ENCODE data around the gene HAGHL. TPM values are rescaled to one million over a fixed set of nuclear protein-coding genes. Genes with fewer than 3 reads are reported as not detected.
"Not testable (repeated sequence)": the region's sequence is repeated elsewhere in the genome, so short reads cannot be mapped to it uniquely, and the experiment has no call there.

Gene HAGHL
- polyA plus RNA-seq, 1 donor (not counting 4 experiments of a cell fraction or from before 2014, with no cell fraction given): 8.0 TPM

DNA sequence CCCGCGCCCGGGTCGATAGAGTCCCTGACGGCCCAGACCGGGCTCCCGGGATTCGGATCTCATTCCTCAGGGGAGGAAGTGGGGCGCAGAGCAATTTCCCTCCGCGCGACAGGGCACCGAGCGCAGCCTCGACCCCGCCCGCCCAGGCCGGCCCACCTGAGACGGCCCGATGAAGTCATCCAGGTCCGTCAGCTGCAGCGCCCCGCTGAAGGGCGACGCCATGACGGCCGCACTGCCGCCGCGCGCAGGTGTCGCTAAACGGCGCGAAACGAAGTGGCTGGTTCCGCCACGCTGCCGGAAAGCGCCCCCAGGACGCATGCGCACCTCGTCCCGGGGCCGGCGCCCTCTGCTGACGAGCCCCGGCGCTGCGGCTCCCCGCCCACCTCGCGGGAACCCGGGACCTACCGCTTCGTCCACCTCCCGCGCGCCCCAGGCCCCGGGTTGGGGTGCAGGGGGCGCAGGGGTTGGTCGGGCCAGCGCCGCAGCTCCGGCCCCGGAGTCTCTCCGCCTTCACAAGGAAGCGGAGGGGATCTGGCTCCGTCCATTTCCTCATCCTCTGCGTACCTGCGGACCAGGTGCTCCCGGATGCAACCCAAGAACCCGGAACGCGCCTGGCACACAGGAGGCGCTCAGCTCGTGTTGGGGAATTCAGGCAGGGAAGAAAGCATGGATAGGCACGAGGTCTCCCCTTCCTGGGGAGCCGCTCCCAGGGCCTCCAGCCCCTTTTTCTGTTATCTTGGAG is 14.0 kb downstream of the HAGHL start, which contains the start of gene CIAO3:
CIAO3 (minus strand) TSS at position 234 of the 742 bp plus-strand sequence; CDS start at position 222, 12 bp downstream.
- H3K4me2 ChIP-seq (ENCODE audit: control insufficient read depth, extremely low read depth, insufficient read depth, low read depth, low read length): peak within 1 kb of the TSS; percentile 89
- H3K79me2 ChIP-seq (ENCODE audit: control insufficient read depth, insufficient read depth, low read length): peaks cover 12% of the 10 kb centered on the region
- no peaks in the 10 kb centered on the region for H4K20me1 ChIP-seq (ENCODE audit: control insufficient read depth, extremely low read depth, insufficient read depth, low read length)
- dilution Hi-C loops (cut with MboI; ENCODE audit: extremely low pct_ligation_motif_present, low sequenced_read_pairs): no loop called here
- peak within 1 kb of the TSS; percentile 63 for H3K27ac ChIP-seq (ENCODE audit: control insufficient read depth, insufficient read depth, low read length)
- no peak for FAIRE-seq
- no peaks in the 10 kb centered on the region for H3K9me3 ChIP-seq (ENCODE audit: control insufficient read depth, low read depth, low read length)
- no peaks in the 10 kb centered on the region for H3K27me3 ChIP-seq (ENCODE audit: control insufficient read depth, extremely low read depth, insufficient read depth, low read length)
- peaks cover 11 to 14% of the 10 kb centered on the region in 2 experiments for H3K36me3 ChIP-seq (ENCODE audit: control insufficient read depth in 2 of 2, extremely low read depth in 1 of 2, insufficient read depth in 2 of 2, low read length in 2 of 2)
- peak within 1 kb of the TSS; percentile 83 for H3K9ac ChIP-seq (ENCODE audit: control insufficient read depth, extremely low read depth, insufficient read depth, low read length)
- TF ChIP-seq EZH2 (IDR thresholded peaks at IDR 0.05; ENCODE audit: low read length): no peak
- TF ChIP-seq, protein P1, sequence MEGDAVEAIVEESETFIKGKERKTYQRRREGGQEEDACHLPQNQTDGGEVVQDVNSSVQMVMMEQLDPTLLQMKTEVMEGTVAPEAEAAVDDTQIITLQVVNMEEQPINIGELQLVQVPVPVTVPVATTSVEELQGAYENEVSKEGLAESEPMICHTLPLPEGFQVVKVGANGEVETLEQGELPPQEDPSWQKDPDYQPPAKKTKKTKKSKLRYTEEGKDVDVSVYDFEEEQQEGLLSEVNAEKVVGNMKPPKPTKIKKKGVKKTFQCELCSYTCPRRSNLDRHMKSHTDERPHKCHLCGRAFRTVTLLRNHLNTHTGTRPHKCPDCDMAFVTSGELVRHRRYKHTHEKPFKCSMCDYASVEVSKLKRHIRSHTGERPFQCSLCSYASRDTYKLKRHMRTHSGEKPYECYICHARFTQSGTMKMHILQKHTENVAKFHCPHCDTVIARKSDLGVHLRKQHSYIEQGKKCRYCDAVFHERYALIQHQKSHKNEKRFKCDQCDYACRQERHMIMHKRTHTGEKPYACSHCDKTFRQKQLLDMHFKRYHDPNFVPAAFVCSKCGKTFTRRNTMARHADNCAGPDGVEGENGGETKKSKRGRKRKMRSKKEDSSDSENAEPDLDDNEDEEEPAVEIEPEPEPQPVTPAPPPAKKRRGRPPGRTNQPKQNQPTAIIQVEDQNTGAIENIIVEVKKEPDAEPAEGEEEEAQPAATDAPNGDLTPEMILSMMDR (optimal IDR thresholded peaks at IDR 0.05 in 1 of 3, IDR thresholded peaks at IDR 0.05 in 1 of 3, conservative IDR thresholded peaks at IDR 0.05 in 1 of 3; ENCODE audit: extremely low read depth in 1 of 3, insufficient read depth in 2 of 3, low read length in 3 of 3): peak; percentile 60 to 92 (median 82)
- H2AFZ ChIP-seq (ENCODE audit: control insufficient read depth, low read length): peak within 1 kb of the TSS; percentile 86
- H3K9me1 ChIP-seq (ENCODE audit: control insufficient read depth, extremely low read depth, insufficient read depth, low read length): no peaks in the 10 kb centered on the region
- no peak for DNase-seq (ENCODE audit: low read depth, low spot score)
- H3K4me3 ChIP-seq (ENCODE audit: control insufficient read depth in 2 of 3, extremely low read depth in 1 of 3, insufficient read depth in 2 of 3, low read depth in 1 of 3, low read length in 3 of 3): peak within 1 kb of the TSS; percentile 76 to 91 (median 88)
- peaks cover 17% of the 10 kb centered on the region for H3K4me1 ChIP-seq (ENCODE audit: control insufficient read depth, extremely low read depth, insufficient read depth, low read length)

DNA sequence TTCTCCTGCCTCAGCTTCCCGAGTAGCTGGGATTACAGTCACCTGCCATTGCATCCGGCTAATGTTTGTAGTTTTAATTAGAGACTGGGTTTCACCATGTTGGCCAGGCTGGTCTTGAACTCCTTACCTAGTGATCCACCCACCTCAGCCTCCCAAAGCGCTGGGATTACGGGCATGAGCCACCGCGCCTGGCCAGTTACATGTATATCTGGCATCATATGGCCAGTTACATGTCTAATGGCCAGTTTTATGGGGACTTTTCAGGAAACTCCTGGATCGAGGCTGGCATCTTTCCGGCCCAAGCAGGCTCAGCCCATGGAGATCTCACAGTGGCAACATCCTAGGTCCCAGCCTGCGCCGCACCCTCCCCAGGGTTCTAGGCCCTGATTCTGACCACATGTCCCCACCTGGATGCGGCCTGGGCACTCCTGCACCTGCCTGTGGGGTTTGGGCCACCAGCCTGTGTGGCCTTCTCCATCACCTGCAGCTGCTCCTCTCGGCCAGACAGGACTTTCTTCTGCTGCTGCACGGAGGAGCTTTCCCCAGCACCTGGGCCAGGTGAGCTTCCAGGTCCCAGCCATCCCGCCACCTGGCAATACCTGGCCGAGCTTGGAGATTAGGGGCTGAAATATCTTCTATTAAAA is 15.2 kb downstream of the HAGHL start:
- H4K20me1 ChIP-seq (ENCODE audit: control insufficient read depth, extremely low read depth, insufficient read depth, low read length): no peaks in the 10 kb centered on the region

DNA sequence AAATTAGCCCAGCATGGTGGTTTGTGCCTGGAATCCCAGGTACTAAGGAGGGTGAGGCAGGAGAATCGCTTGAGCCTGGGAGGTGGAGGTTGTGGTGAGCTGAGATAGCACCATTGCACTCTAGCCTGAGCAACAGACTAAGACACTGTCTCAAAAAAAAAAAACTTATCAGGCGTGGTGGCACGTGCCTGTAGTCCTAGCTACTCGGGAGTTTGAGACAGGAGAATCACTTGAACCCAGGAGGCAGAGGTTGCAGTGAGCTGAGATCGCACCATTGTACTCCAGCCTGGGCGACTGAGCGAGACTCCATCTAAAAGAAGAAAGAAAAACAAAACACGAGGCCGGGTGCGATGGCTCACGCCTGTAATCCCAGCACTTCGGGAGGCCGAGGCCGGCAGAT is 16.0 kb downstream of the HAGHL start:
- H3K9me3 ChIP-seq (ENCODE audit: control insufficient read depth, low read depth, low read length); H4K20me1 ChIP-seq (ENCODE audit: control insufficient read depth, extremely low read depth, insufficient read depth, low read length); FAIRE-seq; DNase-seq (ENCODE audit: low read depth, low spot score); H3K9ac ChIP-seq (ENCODE audit: control insufficient read depth, extremely low read depth, insufficient read depth, low read length); H3K27ac ChIP-seq (ENCODE audit: control insufficient read depth, insufficient read depth, low read length); H3K4me3 ChIP-seq (ENCODE audit: control insufficient read depth in 2 of 3, extremely low read depth in 1 of 3, insufficient read depth in 2 of 3, low read depth in 1 of 3, low read length in 3 of 3); dilution Hi-C loops (cut with MboI; ENCODE audit: extremely low pct_ligation_motif_present, low sequenced_read_pairs); H3K36me3 ChIP-seq (ENCODE audit: control insufficient read depth in 2 of 2, extremely low read depth in 1 of 2, insufficient read depth in 2 of 2, low read length in 2 of 2); H3K4me2 ChIP-seq (ENCODE audit: control insufficient read depth, extremely low read depth, insufficient read depth, low read depth, low read length); H2AFZ ChIP-seq (ENCODE audit: control insufficient read depth, low read length); H3K27me3 ChIP-seq (ENCODE audit: control insufficient read depth, extremely low read depth, insufficient read depth, low read length); H3K9me1 ChIP-seq (ENCODE audit: control insufficient read depth, extremely low read depth, insufficient read depth, low read length): not testable (repeated sequence)
- peaks cover 14% of the 10 kb centered on the region for H3K4me1 ChIP-seq (ENCODE audit: control insufficient read depth, extremely low read depth, insufficient read depth, low read length)
- peaks cover 12% of the 10 kb centered on the region for H3K79me2 ChIP-seq (ENCODE audit: control insufficient read depth, insufficient read depth, low read length)

More for the DNA sequence above, 15.2 kb downstream of the HAGHL start:
- H3K27ac ChIP-seq (ENCODE audit: control insufficient read depth, insufficient read depth, low read length): no peak overlapping the region
- H3K4me2 ChIP-seq (ENCODE audit: control insufficient read depth, extremely low read depth, insufficient read depth, low read depth, low read length): no peak overlapping the region
- H3K4me3 ChIP-seq (ENCODE audit: control insufficient read depth in 2 of 3, extremely low read depth in 1 of 3, insufficient read depth in 2 of 3, low read depth in 1 of 3, low read length in 3 of 3): no peak overlapping the region
- peaks cover 17% of the 10 kb centered on the region for H3K4me1 ChIP-seq (ENCODE audit: control insufficient read depth, extremely low read depth, insufficient read depth, low read length)
- no peaks in the 10 kb centered on the region for H3K9me1 ChIP-seq (ENCODE audit: control insufficient read depth, extremely low read depth, insufficient read depth, low read length)
- no peak for FAIRE-seq
- dilution Hi-C loops (cut with MboI; ENCODE audit: extremely low pct_ligation_motif_present, low sequenced_read_pairs): no loop called here
- no peak for TF ChIP-seq EZH2 (IDR thresholded peaks at IDR 0.05; ENCODE audit: low read length)
- TF ChIP-seq, protein P1 (optimal IDR thresholded peaks at IDR 0.05 in 1 of 3, IDR thresholded peaks at IDR 0.05 in 1 of 3, conservative IDR thresholded peaks at IDR 0.05 in 1 of 3; ENCODE audit: extremely low read depth in 1 of 3, insufficient read depth in 2 of 3, low read length in 3 of 3): no peak
- no peak overlapping the region for H2AFZ ChIP-seq (ENCODE audit: control insufficient read depth, low read length)
- H3K27me3 ChIP-seq (ENCODE audit: control insufficient read depth, extremely low read depth, insufficient read depth, low read length): no peaks in the 10 kb centered on the region
- DNase-seq (ENCODE audit: low read depth, low spot score): no peak
- peaks cover 12% of the 10 kb centered on the region for H3K79me2 ChIP-seq (ENCODE audit: control insufficient read depth, insufficient read depth, low read length)
- H3K9me3 ChIP-seq (ENCODE audit: control insufficient read depth, low read depth, low read length): no peaks in the 10 kb centered on the region
- peaks cover 6 to 8% of the 10 kb centered on the region in 2 experiments for H3K36me3 ChIP-seq (ENCODE audit: control insufficient read depth in 2 of 2, extremely low read depth in 1 of 2, insufficient read depth in 2 of 2, low read length in 2 of 2)
- no peak overlapping the region for H3K9ac ChIP-seq (ENCODE audit: control insufficient read depth, extremely low read depth, insufficient read depth, low read length)

Measured in keratinocyte (primary cell).